ENCODE data around the gene DLGAP1.

DNA sequence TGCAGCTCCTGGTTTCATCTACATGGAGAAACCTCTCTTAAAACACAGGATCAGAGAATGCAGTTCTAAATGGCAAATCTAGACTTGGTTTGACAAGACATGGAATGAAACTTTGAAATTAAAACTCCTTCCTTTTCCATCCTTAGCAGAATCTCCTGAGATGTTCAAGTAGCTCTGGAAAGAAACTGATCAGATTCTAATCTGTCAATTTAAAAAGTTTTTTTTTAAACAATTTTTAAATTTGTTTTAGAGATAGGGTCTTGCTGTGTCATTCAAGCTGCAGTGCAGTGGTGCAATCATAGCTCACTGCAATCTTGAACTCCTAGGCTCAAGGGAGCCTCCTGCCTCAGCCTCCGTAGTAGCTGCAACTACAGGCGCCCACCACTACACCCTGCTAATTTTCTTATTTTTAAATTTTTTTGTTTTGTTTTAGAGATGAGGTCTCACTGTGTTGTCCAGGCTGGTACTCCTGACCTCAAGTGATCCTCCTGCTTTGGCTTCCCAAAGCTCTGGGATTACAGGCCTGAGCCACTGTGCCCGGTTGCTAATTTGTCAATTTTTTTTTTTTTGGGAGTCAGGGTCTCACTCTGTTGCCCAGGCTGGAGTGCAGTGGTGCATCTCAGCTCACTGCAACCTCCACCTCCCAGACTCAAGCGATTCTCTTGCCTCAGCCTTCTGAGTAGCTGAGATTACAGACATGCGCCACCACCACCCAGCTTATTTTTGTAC, 788.4 kb downstream of the DLGAP1 start:
- TF ChIP-seq, protein P1, sequence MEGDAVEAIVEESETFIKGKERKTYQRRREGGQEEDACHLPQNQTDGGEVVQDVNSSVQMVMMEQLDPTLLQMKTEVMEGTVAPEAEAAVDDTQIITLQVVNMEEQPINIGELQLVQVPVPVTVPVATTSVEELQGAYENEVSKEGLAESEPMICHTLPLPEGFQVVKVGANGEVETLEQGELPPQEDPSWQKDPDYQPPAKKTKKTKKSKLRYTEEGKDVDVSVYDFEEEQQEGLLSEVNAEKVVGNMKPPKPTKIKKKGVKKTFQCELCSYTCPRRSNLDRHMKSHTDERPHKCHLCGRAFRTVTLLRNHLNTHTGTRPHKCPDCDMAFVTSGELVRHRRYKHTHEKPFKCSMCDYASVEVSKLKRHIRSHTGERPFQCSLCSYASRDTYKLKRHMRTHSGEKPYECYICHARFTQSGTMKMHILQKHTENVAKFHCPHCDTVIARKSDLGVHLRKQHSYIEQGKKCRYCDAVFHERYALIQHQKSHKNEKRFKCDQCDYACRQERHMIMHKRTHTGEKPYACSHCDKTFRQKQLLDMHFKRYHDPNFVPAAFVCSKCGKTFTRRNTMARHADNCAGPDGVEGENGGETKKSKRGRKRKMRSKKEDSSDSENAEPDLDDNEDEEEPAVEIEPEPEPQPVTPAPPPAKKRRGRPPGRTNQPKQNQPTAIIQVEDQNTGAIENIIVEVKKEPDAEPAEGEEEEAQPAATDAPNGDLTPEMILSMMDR (IDR thresholded peaks at IDR 0.05), result no peak
- no peak for TF ChIP-seq POLR2A (IDR thresholded peaks at IDR 0.05)
- TF ChIP-seq POLR2AphosphoS5 (IDR thresholded peaks at IDR 0.05; ENCODE audit: insufficient read depth in 1 of 2, low read depth in 1 of 2), result no peak
